Esophagus (tissue), 2 donors: ENCODE data around the gene ERLEC1. TPM values are rescaled to one million over a fixed set of nuclear protein-coding genes. Genes with fewer than 3 reads are reported as not detected.
"Not testable (repeated sequence)": the region's sequence is repeated elsewhere in the genome, so short reads cannot be mapped to it uniquely, and the experiment has no call there.

Experiments
- H3K27ac ChIP-seq, 2 donors: one replicate each; pipeline ENCODE4 v1.5.1; 2013; ENCODE audit warnings: low read depth in 2 of 2, mild to moderate bottlenecking in 2 of 2, inconsistent platforms in 1 of 2, low read length in 1 of 2, moderate library complexity in 1 of 2
- H3K27me3 ChIP-seq, 2 donors: one replicate each; pipeline ENCODE4 v1.6.1; 2013; ENCODE audit warnings: low read length in 2 of 2, control low read depth in 1 of 2, mild to moderate bottlenecking in 1 of 2; ENCODE audit not compliant: insufficient read depth in 2 of 2, control insufficient read depth in 1 of 2
- H3K36me3 ChIP-seq, 2 donors: one replicate each; pipeline ENCODE4 v1.6.1; 2013; ENCODE audit warnings: low read length in 1 of 2; ENCODE audit not compliant: control insufficient read depth in 2 of 2, insufficient read depth in 2 of 2
- H3K4me1 ChIP-seq, 2 donors: one replicate each; pipeline ENCODE4 v1.6.1; 2013; ENCODE audit warnings: low read length in 1 of 2; ENCODE audit not compliant: control insufficient read depth in 2 of 2, insufficient read depth in 2 of 2
- H3K4me3 ChIP-seq, 2 donors: one replicate each; pipeline ENCODE4 v1.5.1; 2013; ENCODE audit warnings: low read length in 2 of 2, mild to moderate bottlenecking in 2 of 2, low read depth in 1 of 2, moderate library complexity in 1 of 2
- H3K9me3 ChIP-seq, 2 donors: one replicate each; pipeline ENCODE4 v1.6.1; 2013; ENCODE audit warnings: mild to moderate bottlenecking in 2 of 2, low read depth in 1 of 2, low read length in 1 of 2, moderate library complexity in 1 of 2; ENCODE audit not compliant: control insufficient read depth in 2 of 2, insufficient read depth in 1 of 2
- WGBS, 2 donors: extraction: QIAGEN DNeasy Blood & Tissue Kit; methylation state at CpG; one replicate each; pipeline ENCODE4 v1.1.7; 2013; 5-methylcytosine and 5-hydroxymethylcytosine counted together
- polyA plus RNA-seq, 2 donors: library from polyadenylated mRNA; stranded (reverse); fragments of 200-250 nt; gene quantifications; one replicate each; pipeline ENCODE4 v1.2.3, GENCODE V29; 2013
- donor health status: healthy with polysubstance abuse.
- donor health status: Bipolar disorder and iron deficiency.

Gene ERLEC1
- polyA plus RNA-seq, 2 donors, result 10.8 to 18.9 TPM

GRCh38 chr2:53848062-53848461 is 61.2 kb downstream of the ERLEC1 start:
- Histone ChIP-seq H3K27me3 (no peaks in the 10 kb centered on the region), H3K4me3 (no peak overlapping the region), H3K9me3 (no peaks in the 10 kb centered on the region), H3K27ac (no peak overlapping the region), H3K36me3 (peaks cover 0 to under 1% of the 10 kb centered on the region in 2 donors), H3K4me1 (no peaks in the 10 kb centered on the region)
- 95% methylated on average over 2 of the region's 2 CpGs for WGBS, 2 donors

- peaks cover 0 to 13% of the 10 kb centered on the region in 2 donors for H3K36me3 ChIP-seq
- H3K4me1 ChIP-seq, H3K27ac ChIP-seq, H3K27me3 ChIP-seq, H3K4me3 ChIP-seq, H3K9me3 ChIP-seq: not testable (repeated sequence)
- WGBS, 2 donors, result 87 to 90% methylated on average over 9 of the region's 9 CpGs
Measured at GRCh38 chr2:53851052-53851757, 64.4 kb downstream of the ERLEC1 start.

GRCh38 chr2:53852532-53852931 is 65.7 kb downstream of the ERLEC1 start:
- H3K27ac ChIP-seq, result no peak overlapping the region
- no peak overlapping the region for H3K4me3 ChIP-seq
- no peaks in the 10 kb centered on the region for H3K9me3 ChIP-seq
- peaks cover 0 to 13% of the 10 kb centered on the region in 2 donors for H3K36me3 ChIP-seq
- 92 to 93% methylated on average over 4 of the region's 4 CpGs for WGBS, 2 donors
- H3K27me3 ChIP-seq, result no peaks in the 10 kb centered on the region
- no peaks in the 10 kb centered on the region for H3K4me1 ChIP-seq

GRCh38 chr2:53854678-53855077 is 67.8 kb downstream of the ERLEC1 start:
- Histone ChIP-seq H3K4me1 (peaks cover 0 to 2% of the 10 kb centered on the region in 2 donors), H3K27ac (no peak overlapping the region), H3K36me3 (peaks cover 0 to 13% of the 10 kb centered on the region in 2 donors), H3K4me3 (no peak overlapping the region), H3K27me3 (no peaks in the 10 kb centered on the region), H3K9me3 (no peaks in the 10 kb centered on the region)
- 90 to 96% methylated on average over 2 of the region's 2 CpGs for WGBS, 2 donors

- no peak overlapping the region for H3K4me3 ChIP-seq
- H3K27me3 ChIP-seq, result no peaks in the 10 kb centered on the region
- H3K36me3 ChIP-seq, result peaks cover 0 to 13% of the 10 kb centered on the region in 2 donors
- H3K27ac ChIP-seq, result no peak overlapping the region
- H3K9me3 ChIP-seq, result no peaks in the 10 kb centered on the region
- WGBS, 2 donors, result 82 to 87% methylated on average over 2 of the region's 2 CpGs
- peaks cover 2% of the 10 kb centered on the region in 2 donors for H3K4me1 ChIP-seq
Measured at GRCh38 chr2:53856272-53856671, 69.4 kb downstream of the ERLEC1 start.

GRCh38 chr2:53859206-53860181 is 72.7 kb downstream of the ERLEC1 start, which contains the start of gene GPR75:
Gene GPR75, minus strand, starts transcription at chr2:53859967. Its CDS starts 5,211 bp downstream, at chr2:53854756.
- Histone ChIP-seq H3K27ac (no peak within 1 kb of the TSS), H3K4me1 (peaks cover 2% of the 10 kb centered on the region in 2 donors), H3K36me3 (peaks cover 0 to under 1% of the 10 kb centered on the region in 2 donors), H3K4me3 (peak within 1 kb of the TSS; percentile 51 to 58), H3K9me3 (no peaks in the 10 kb centered on the region), H3K27me3 (no peaks in the 10 kb centered on the region)
- 20 to 38% methylated on average over 44 to 72 of the region's 72 CpGs for WGBS, 2 donors

- Histone ChIP-seq H3K9me3 (no peaks in the 10 kb centered on the region), H3K27ac (no peak overlapping the region), H3K27me3 (no peaks in the 10 kb centered on the region), H3K36me3 (no peaks in the 10 kb centered on the region), H3K4me3 (no peak overlapping the region), H3K4me1 (peaks cover 2% of the 10 kb centered on the region in 2 donors)
- WGBS, 2 donors, result 95 to 96% methylated on average over 5 of the region's 5 CpGs
Measured at GRCh38 chr2:53861824-53862223, 75.0 kb downstream of the ERLEC1 start.

- WGBS, 2 donors, result 94 to 98% methylated on average over 6 of the region's 6 CpGs
- H3K36me3 ChIP-seq, result peaks cover 0 to 3% of the 10 kb centered on the region in 2 donors
- no peak overlapping the region for H3K4me3 ChIP-seq
- no peaks in the 10 kb centered on the region for H3K9me3 ChIP-seq
- no peak overlapping the region for H3K27ac ChIP-seq
- H3K4me1 ChIP-seq, result peaks cover 2% of the 10 kb centered on the region in 2 donors
- no peaks in the 10 kb centered on the region for H3K27me3 ChIP-seq
Measured at GRCh38 chr2:53863538-53864227, 76.8 kb downstream of the ERLEC1 start.

- H3K27ac ChIP-seq, result no peak overlapping the region
- no peaks in the 10 kb centered on the region for H3K27me3 ChIP-seq
- WGBS, 2 donors, result 57 to 63% methylated on average over 2 of the region's 2 CpGs
- no peak overlapping the region for H3K4me3 ChIP-seq
- H3K4me1 ChIP-seq, result no peaks in the 10 kb centered on the region
- H3K9me3 ChIP-seq, result no peaks in the 10 kb centered on the region
- H3K36me3 ChIP-seq, result peaks cover 0 to 3% of the 10 kb centered on the region in 2 donors
Measured at GRCh38 chr2:53865264-53865663, 78.4 kb downstream of the ERLEC1 start.
